GM12875 (cell line): ENCODE results near the gene ARHGEF6.

Source experiments
- H3K4me3 ChIP-seq: one replicate; pipeline ENCODE4 v1.5.1; 2011; ENCODE audit warnings: low read depth, low read length, control low read depth
- TF ChIP-seq, protein P1 (sequence below): IDR thresholded peaks from 2 replicates; pipeline ENCODE4 v1.5.1; 2011; ENCODE audit warnings: low read depth, mild to moderate bottlenecking, control low read depth, inconsistent platforms, low read length, moderate library complexity, borderline replicate concordance; ENCODE audit not compliant: insufficient read depth

The ARHGEF6 gene

DNA sequence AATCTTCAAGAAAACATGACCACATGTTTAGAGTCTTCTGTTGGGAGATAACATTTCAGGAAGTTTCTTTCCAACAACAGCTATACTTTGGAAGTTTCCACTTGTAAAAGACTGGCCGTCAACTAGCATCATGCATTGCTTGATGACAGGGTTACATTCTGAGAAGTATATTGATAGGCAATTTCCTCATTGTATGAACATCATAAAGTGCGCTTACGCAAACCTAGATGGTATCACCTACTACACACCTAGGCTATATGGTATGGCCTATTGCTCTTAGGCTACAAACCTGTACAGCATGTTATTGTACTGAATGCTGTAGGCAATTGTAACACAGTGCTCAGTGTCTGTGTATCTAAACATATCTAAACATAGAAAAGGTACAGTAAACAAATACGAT, 158.2 kb downstream of the ARHGEF6 start:
- TF ChIP-seq, protein P1, sequence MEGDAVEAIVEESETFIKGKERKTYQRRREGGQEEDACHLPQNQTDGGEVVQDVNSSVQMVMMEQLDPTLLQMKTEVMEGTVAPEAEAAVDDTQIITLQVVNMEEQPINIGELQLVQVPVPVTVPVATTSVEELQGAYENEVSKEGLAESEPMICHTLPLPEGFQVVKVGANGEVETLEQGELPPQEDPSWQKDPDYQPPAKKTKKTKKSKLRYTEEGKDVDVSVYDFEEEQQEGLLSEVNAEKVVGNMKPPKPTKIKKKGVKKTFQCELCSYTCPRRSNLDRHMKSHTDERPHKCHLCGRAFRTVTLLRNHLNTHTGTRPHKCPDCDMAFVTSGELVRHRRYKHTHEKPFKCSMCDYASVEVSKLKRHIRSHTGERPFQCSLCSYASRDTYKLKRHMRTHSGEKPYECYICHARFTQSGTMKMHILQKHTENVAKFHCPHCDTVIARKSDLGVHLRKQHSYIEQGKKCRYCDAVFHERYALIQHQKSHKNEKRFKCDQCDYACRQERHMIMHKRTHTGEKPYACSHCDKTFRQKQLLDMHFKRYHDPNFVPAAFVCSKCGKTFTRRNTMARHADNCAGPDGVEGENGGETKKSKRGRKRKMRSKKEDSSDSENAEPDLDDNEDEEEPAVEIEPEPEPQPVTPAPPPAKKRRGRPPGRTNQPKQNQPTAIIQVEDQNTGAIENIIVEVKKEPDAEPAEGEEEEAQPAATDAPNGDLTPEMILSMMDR = no peak
- H3K4me3 ChIP-seq = no peak overlapping the region

GRCh38 chrX:136620780-136621179, 160.0 kb downstream of the ARHGEF6 start:
- no peak overlapping the region for H3K4me3 ChIP-seq
- TF ChIP-seq, protein P1 = no peak

GRCh38 chrX:136619899-136620505, 160.7 kb downstream of the ARHGEF6 start:
- no peak overlapping the region for H3K4me3 ChIP-seq
- TF ChIP-seq, protein P1 = no peak

DNA sequence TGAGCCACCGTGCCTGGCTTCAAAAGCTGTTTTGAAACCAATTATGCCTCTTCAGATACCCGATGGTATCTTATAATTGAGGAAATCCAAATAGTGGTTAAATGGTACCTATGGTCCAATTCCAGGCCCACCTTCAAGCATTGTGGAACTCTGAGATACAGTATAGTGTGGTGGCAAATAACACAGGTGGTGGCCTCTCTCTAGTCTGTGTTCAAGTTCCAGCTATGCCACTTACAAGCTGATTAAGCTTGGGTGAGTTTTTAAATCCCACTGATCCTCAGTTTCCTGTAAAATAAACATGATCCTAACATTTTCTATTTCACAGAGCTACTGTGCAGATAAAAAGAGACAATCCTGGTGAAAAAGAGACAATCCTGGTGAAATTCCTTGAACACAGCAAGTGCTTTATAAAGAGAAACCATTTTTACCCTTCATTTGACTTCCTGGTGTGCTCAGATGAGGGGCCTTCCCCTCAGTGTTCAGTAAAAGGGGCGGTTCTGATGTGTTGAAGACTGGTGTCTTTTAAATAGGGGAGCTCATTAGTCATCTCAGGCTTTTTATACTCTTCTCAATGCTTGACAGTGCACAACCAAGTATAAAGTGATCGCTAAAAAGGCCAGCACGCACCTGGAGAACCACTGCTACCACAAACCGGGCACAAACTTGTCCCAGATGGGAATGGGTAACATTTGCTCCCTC, 163.6 kb downstream of the ARHGEF6 start:
- TF ChIP-seq, protein P1 = no peak
- H3K4me3 ChIP-seq = no peak overlapping the region
